Measurements from ENCODE around the gene CYP27B1.
"Not testable (repeated sequence)": the region's sequence is repeated elsewhere in the genome, so short reads cannot be mapped to it uniquely, and the experiment has no call there.

Gene CYP27B1

GRCh38 chr12:57724936-57725740 lies 41.7 kb downstream of the CYP27B1 start:
- Mint-ChIP-seq H3K9me3 (no peaks in the 10 kb centered on the region), H3K36me3 (peaks cover 27% of the 10 kb centered on the region), H3K27me3 (no peaks in the 10 kb centered on the region), H3K4me1 (peaks cover 18% of the 10 kb centered on the region), H3K4me3 (no peak overlapping the region), H3K27ac (peak overlapping the region; percentile 67)
- ATAC-seq (ENCODE audit: low read depth), result peak; percentile 34
- no peak for DNase-seq (ENCODE audit: low spot score in 2 of 2)

- Mint-ChIP-seq H3K4me3 (no peak overlapping the region), H3K4me1 (peaks cover 18% of the 10 kb centered on the region), H3K36me3 (peaks cover 32% of the 10 kb centered on the region), H3K27ac (peak overlapping the region; percentile 67), H3K9me3 (no peaks in the 10 kb centered on the region), H3K27me3 (no peaks in the 10 kb centered on the region)
- ATAC-seq (ENCODE audit: low read depth) (no peak), DNase-seq (ENCODE audit: low spot score in 2 of 2) (no peak)
Measured at GRCh38 chr12:57724003-57724935, 42.6 kb downstream of the CYP27B1 start.

GRCh38 chr12:57723630-57723962 lies 43.3 kb downstream of the CYP27B1 start:
- peaks cover 35% of the 10 kb centered on the region for H3K36me3 Mint-ChIP-seq
- H3K27me3 Mint-ChIP-seq, result no peaks in the 10 kb centered on the region
- peaks cover 16% of the 10 kb centered on the region for H3K4me1 Mint-ChIP-seq
- DNase-seq (ENCODE audit: low spot score in 2 of 2) (no peak), ATAC-seq (ENCODE audit: low read depth) (no peak)
- peak overlapping the region; percentile 9 for H3K27ac Mint-ChIP-seq
- H3K9me3 Mint-ChIP-seq, result no peaks in the 10 kb centered on the region
- H3K4me3 Mint-ChIP-seq, result no peak overlapping the region

- Mint-ChIP-seq H3K36me3 (peaks cover 34% of the 10 kb centered on the region), H3K9me3 (no peaks in the 10 kb centered on the region), H3K4me3 (no peak overlapping the region), H3K27ac (no peak overlapping the region), H3K4me1 (peaks cover 13% of the 10 kb centered on the region), H3K27me3 (no peaks in the 10 kb centered on the region)
- DNase-seq (ENCODE audit: low spot score in 2 of 2) (no peak), ATAC-seq (ENCODE audit: low read depth) (no peak)
Measured at GRCh38 chr12:57722716-57723629, 43.9 kb downstream of the CYP27B1 start.

GRCh38 chr12:57721846-57722608 lies 44.9 kb downstream of the CYP27B1 start:
- H3K4me3 Mint-ChIP-seq; DNase-seq (ENCODE audit: low spot score in 2 of 2); H3K9me3 Mint-ChIP-seq; H3K27ac Mint-ChIP-seq; ATAC-seq (ENCODE audit: low read depth); H3K27me3 Mint-ChIP-seq: not testable (repeated sequence)
- Mint-ChIP-seq H3K4me1 (peaks cover 13% of the 10 kb centered on the region), H3K36me3 (peaks cover 31% of the 10 kb centered on the region)

GRCh38 chr12:57720606-57721595 lies 46.0 kb downstream of the CYP27B1 start:
- no peak overlapping the region for H3K4me3 Mint-ChIP-seq
- no peaks in the 10 kb centered on the region for H3K27me3 Mint-ChIP-seq
- no peak overlapping the region for H3K27ac Mint-ChIP-seq
- peaks cover 28% of the 10 kb centered on the region for H3K36me3 Mint-ChIP-seq
- DNase-seq (ENCODE audit: low spot score in 2 of 2) (no peak), ATAC-seq (ENCODE audit: low read depth) (no peak)
- no peaks in the 10 kb centered on the region for H3K9me3 Mint-ChIP-seq
- H3K4me1 Mint-ChIP-seq, result peaks cover 10% of the 10 kb centered on the region

- DNase-seq (ENCODE audit: low spot score in 2 of 2), result no peak
- peaks cover 32% of the 10 kb centered on the region for H3K36me3 Mint-ChIP-seq
- no peaks in the 10 kb centered on the region for H3K27me3 Mint-ChIP-seq
- H3K27ac Mint-ChIP-seq, result no peak overlapping the region
- no peak for ATAC-seq (ENCODE audit: low read depth)
- no peaks in the 10 kb centered on the region for H3K9me3 Mint-ChIP-seq
- H3K4me3 Mint-ChIP-seq, result no peak overlapping the region
- peaks cover 12% of the 10 kb centered on the region for H3K4me1 Mint-ChIP-seq
Measured at GRCh38 chr12:57719777-57720605, 46.9 kb downstream of the CYP27B1 start.

GRCh38 chr12:57718641-57719528 lies 48.0 kb downstream of the CYP27B1 start:
- Mint-ChIP-seq H3K27ac (peak overlapping the region; percentile 54), H3K4me3 (no peak overlapping the region), H3K36me3 (peaks cover 34% of the 10 kb centered on the region), H3K4me1 (peaks cover 6% of the 10 kb centered on the region), H3K9me3 (no peaks in the 10 kb centered on the region), H3K27me3 (no peaks in the 10 kb centered on the region)
- ATAC-seq (ENCODE audit: low read depth) (no peak), DNase-seq (ENCODE audit: low spot score in 2 of 2) (no peak)

- Mint-ChIP-seq H3K27ac (no peak overlapping the region), H3K36me3 (peaks cover 36% of the 10 kb centered on the region), H3K27me3 (no peaks in the 10 kb centered on the region), H3K9me3 (no peaks in the 10 kb centered on the region), H3K4me3 (no peak overlapping the region), H3K4me1 (peaks cover 6% of the 10 kb centered on the region)
- no peak for ATAC-seq (ENCODE audit: low read depth)
- no peak for DNase-seq (ENCODE audit: low spot score in 2 of 2)
Measured at GRCh38 chr12:57717846-57718640, 48.8 kb downstream of the CYP27B1 start.

- Mint-ChIP-seq H3K4me1 (peaks cover 6% of the 10 kb centered on the region), H3K4me3 (no peak overlapping the region), H3K27ac (no peak overlapping the region), H3K27me3 (no peaks in the 10 kb centered on the region), H3K9me3 (no peaks in the 10 kb centered on the region), H3K36me3 (peaks cover 36% of the 10 kb centered on the region)
- no peak for ATAC-seq (ENCODE audit: low read depth)
- no peak for DNase-seq (ENCODE audit: low spot score in 2 of 2)
Measured at GRCh38 chr12:57717131-57717530, 49.7 kb downstream of the CYP27B1 start.
